HCT116 (cell line): ENCODE data around the gene CDH13.

Source experiments
- EZH2 ChIP-seq: fragments of 200-600 bp; sonication (generic); IDR thresholded peaks from 2 replicates; pipeline ENCODE4 v1.6.1; 2017; ENCODE audit warnings: antibody characterized with exemption, mixed run types
- POLR2AphosphoS5 ChIP-seq: IDR thresholded peaks from 2 replicates; pipeline ENCODE4 v1.6.1; 2011; ENCODE audit warnings: mild to moderate bottlenecking, low read depth, low read length, moderate library complexity
- TF ChIP-seq, protein P1 (sequence below), 3 experiments: fragments of 200-600 bp in 1 of 3; sonication (generic) in 1 of 3; IDR thresholded peaks in 2 of 3; conservative IDR thresholded peaks in 1 of 3; 2 replicates each; pipeline ENCODE4 v1.5.1; 2012 to 2017; ENCODE audit warnings: low read depth in 2 of 3, low read length in 2 of 3, antibody characterized with exemption in 1 of 3, borderline replicate concordance in 1 of 3, control low read depth in 1 of 3, mild to moderate bottlenecking in 1 of 3, mixed read lengths in 1 of 3, mixed run types in 1 of 3, moderate library complexity in 1 of 3; ENCODE audit not compliant: insufficient read depth in 1 of 3

DNA sequence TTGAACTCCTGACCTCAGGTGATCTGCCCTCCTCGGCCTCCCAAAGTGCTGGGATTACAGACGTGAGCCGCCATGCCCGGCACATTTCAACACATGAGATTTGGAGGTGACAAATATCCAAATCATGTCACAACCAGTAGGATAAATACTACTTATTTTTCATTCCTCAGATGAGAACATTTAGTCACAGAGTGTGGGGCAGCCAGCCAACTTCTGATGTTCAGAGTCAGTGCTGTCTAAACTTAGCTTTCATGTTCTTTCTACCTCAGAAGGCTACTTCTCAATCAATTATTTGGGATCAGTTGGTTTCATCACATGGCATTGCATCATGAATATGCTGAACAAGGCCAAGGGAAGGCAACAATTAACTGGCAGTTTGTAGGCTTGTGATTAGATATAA, 134.5 kb downstream of the CDH13 start:
- TF ChIP-seq, protein P1, sequence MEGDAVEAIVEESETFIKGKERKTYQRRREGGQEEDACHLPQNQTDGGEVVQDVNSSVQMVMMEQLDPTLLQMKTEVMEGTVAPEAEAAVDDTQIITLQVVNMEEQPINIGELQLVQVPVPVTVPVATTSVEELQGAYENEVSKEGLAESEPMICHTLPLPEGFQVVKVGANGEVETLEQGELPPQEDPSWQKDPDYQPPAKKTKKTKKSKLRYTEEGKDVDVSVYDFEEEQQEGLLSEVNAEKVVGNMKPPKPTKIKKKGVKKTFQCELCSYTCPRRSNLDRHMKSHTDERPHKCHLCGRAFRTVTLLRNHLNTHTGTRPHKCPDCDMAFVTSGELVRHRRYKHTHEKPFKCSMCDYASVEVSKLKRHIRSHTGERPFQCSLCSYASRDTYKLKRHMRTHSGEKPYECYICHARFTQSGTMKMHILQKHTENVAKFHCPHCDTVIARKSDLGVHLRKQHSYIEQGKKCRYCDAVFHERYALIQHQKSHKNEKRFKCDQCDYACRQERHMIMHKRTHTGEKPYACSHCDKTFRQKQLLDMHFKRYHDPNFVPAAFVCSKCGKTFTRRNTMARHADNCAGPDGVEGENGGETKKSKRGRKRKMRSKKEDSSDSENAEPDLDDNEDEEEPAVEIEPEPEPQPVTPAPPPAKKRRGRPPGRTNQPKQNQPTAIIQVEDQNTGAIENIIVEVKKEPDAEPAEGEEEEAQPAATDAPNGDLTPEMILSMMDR (IDR thresholded peaks at IDR 0.05 in 2 of 3, conservative IDR thresholded peaks at IDR 0.05 in 1 of 3; ENCODE audit: borderline replicate concordance in 1 of 3, insufficient read depth in 1 of 3, low read depth in 2 of 3, low read length in 2 of 3) = no peak
- TF ChIP-seq POLR2AphosphoS5 (no peak), EZH2 (no peak)
